Osteoblast (primary cell): ENCODE data around the gene DLG2. TPM values are rescaled to one million over a fixed set of nuclear protein-coding genes. Genes with fewer than 3 reads are reported as not detected.
"Not testable (repeated sequence)": the region's sequence is repeated elsewhere in the genome, so short reads cannot be mapped to it uniquely, and the experiment has no call there.

Experiments used
- DNase-seq: peaks from one replicate; pipeline ENCODE4 v3.0.0; 2011; ENCODE audit warnings: low spot score, mixed read lengths; ENCODE audit not compliant: insufficient read length; ENCODE audit errors: missing footprints
- H2AFZ ChIP-seq: 2 replicates; pipeline ENCODE4 v1.6.0; 2011; ENCODE audit warnings: mild to moderate bottlenecking, low read length
- H3K27ac ChIP-seq: 2 replicates; pipeline ENCODE4 v1.5.1; 2011; ENCODE audit warnings: mild to moderate bottlenecking, low read depth, low read length, moderate library complexity
- H3K27me3 ChIP-seq: 2 replicates; pipeline ENCODE4 v1.6.0; 2012; ENCODE audit warnings: mild to moderate bottlenecking, control low read depth, inconsistent platforms, low read length, moderate library complexity; ENCODE audit not compliant: insufficient read depth
- H3K36me3 ChIP-seq: 2 replicates; pipeline ENCODE4 v1.5.1; 2011; ENCODE audit warnings: mild to moderate bottlenecking, low read length, control low read depth, moderate library complexity; ENCODE audit not compliant: insufficient read depth
- H3K4me1 ChIP-seq: 2 replicates; pipeline ENCODE4 v1.5.1; 2011; ENCODE audit warnings: mild to moderate bottlenecking, low read length, control low read depth, moderate library complexity; ENCODE audit not compliant: insufficient read depth
- H3K4me2 ChIP-seq: 2 replicates; pipeline ENCODE4 v1.6.0; 2011; ENCODE audit warnings: mild to moderate bottlenecking, low read length; ENCODE audit not compliant: insufficient read depth
- H3K4me3 ChIP-seq: fragments of 200-600 bp; sonication (generic); 3 replicates; pipeline ENCODE4 v1.5.1; 2012; ENCODE audit warnings: mild to moderate bottlenecking, low read length, inconsistent platforms; ENCODE audit not compliant: insufficient read depth
- H3K79me2 ChIP-seq: 2 replicates; pipeline ENCODE4 v1.6.0; 2012; ENCODE audit warnings: mild to moderate bottlenecking, low read length, control low read depth, inconsistent platforms; ENCODE audit not compliant: insufficient read depth
- H3K9me3 ChIP-seq: 2 replicates; pipeline ENCODE4 v1.5.1; 2011; ENCODE audit warnings: low read depth, low read length, control low read depth
- H4K20me1 ChIP-seq: 2 replicates; pipeline ENCODE4 v1.6.0; 2012; ENCODE audit warnings: mild to moderate bottlenecking, low read length, control low read depth; ENCODE audit not compliant: insufficient read depth
- CTCF ChIP-seq: IDR thresholded peaks from 2 replicates; pipeline ENCODE4 v1.5.1; 2011; ENCODE audit warnings: mild to moderate bottlenecking, low read depth, low read length, moderate library complexity; ENCODE audit errors: extremely low read depth
- total RNA-seq: library from RNA; depleted of rRNA; stranded (reverse); fragments of >200 nt; gene quantifications from 2 replicates; pipeline ENCODE4 v1.2.3, GENCODE V29; 2012

The DLG2 gene
- total RNA-seq, 1 donor, result 3.3 TPM

DNA sequence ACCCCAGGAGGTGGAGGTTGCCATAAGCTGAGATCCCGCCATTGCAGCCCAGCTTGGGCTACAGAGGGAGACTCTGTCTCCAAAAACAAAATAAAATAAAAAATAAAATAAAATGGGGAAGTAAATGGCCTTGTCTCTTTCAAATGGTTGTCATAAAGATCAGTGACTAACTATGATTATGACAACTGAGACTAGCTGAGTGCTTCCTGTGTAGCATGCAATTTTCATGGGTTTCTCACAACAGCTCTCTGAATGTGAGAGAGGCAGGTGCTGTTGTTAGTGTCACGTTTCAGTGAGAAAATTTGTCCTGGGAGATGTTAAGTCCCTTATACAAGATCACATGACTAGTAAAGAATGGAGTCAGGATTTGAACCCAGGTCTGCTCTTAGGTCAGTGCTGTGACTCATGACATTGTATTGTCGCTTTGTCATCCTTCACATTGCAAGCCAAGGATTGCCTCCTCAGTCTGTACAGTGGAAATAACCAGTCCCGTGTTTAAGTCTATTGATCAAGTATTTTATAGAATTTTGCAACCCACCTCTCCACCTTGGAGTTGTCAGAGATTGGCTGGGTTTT is 2177.7 kb downstream of the DLG2 start:
- Histone ChIP-seq H3K79me2 (no peaks in the 10 kb centered on the region), H3K9me3 (no peaks in the 10 kb centered on the region), H3K36me3 (no peaks in the 10 kb centered on the region), H3K27me3 (no peaks in the 10 kb centered on the region), H3K4me3 (no peak overlapping the region), H3K4me2 (no peak overlapping the region), H4K20me1 (no peaks in the 10 kb centered on the region), H2AFZ (no peak overlapping the region), H3K4me1 (no peaks in the 10 kb centered on the region), H3K27ac (no peak overlapping the region)
- DNase-seq, result no peak
- TF ChIP-seq CTCF, result no peak

DNA sequence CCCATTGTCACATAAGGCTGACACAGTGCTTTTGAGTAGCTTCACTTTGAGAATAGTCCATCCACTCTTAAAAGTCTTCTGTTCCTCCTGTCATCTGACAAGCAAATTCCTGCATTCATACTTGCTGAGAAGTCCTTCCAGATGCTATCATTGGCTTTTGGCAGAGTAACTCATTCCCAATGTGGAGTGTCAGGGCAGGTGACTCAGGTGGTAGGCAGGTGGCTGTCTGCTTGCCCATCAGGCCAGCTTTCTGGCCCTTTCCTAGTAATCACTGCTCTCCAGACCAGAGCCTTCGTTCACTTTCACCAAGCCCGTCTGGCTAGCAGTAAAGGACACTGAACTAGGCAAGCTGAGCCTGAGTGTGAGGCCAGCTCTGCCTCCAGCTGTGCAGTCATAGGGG is 2178.5 kb downstream of the DLG2 start:
- H3K4me2 ChIP-seq, result no peak overlapping the region
- no peaks in the 10 kb centered on the region for H3K4me1 ChIP-seq
- H3K27me3 ChIP-seq, result no peaks in the 10 kb centered on the region
- no peaks in the 10 kb centered on the region for H3K36me3 ChIP-seq
- no peak for DNase-seq
- no peak overlapping the region for H3K27ac ChIP-seq
- TF ChIP-seq CTCF, result no peak
- no peak overlapping the region for H3K4me3 ChIP-seq
- no peaks in the 10 kb centered on the region for H4K20me1 ChIP-seq
- H3K9me3 ChIP-seq, result no peaks in the 10 kb centered on the region
- H2AFZ ChIP-seq, result no peak overlapping the region
- H3K79me2 ChIP-seq, result no peaks in the 10 kb centered on the region

- H2AFZ ChIP-seq, H3K36me3 ChIP-seq, H3K27me3 ChIP-seq, H3K4me3 ChIP-seq, H3K4me2 ChIP-seq, H3K27ac ChIP-seq, H4K20me1 ChIP-seq, H3K9me3 ChIP-seq, H3K4me1 ChIP-seq, H3K79me2 ChIP-seq, DNase-seq: not testable (repeated sequence)
Measured at GRCh38 chr11:83443880-83444279, 2183.3 kb downstream of the DLG2 start.

DNA sequence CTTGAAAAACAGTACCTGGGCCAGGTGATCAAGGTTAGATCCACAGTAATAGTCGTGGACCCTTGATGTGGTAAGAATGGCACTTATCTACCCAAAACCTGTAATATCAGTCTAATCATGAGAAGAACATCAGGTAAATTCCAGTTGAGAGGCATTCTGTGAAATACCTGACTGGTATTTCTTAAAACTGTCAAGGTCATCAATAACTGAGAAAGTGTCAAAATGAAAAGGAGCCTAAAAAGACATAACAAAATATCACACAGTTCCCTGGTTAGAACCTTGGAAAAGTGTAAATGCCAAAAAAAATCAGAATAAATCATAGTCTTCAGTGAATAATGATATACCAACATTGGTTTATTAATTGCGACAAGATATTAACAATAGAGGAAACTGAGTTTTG is 2185.5 kb downstream of the DLG2 start:
- H3K79me2 ChIP-seq, result no peaks in the 10 kb centered on the region
- no peaks in the 10 kb centered on the region for H3K4me1 ChIP-seq
- no peak overlapping the region for H2AFZ ChIP-seq
- no peak for DNase-seq
- H3K27me3 ChIP-seq, result no peaks in the 10 kb centered on the region
- no peak overlapping the region for H3K4me2 ChIP-seq
- no peaks in the 10 kb centered on the region for H4K20me1 ChIP-seq
- TF ChIP-seq CTCF, result no peak
- H3K27ac ChIP-seq, result no peak overlapping the region
- no peaks in the 10 kb centered on the region for H3K36me3 ChIP-seq
- no peak overlapping the region for H3K4me3 ChIP-seq
- H3K9me3 ChIP-seq, result no peaks in the 10 kb centered on the region
